ENCODE data around the gene MOGAT1. TPM values are rescaled to one million over a fixed set of nuclear protein-coding genes. Genes with fewer than 3 reads are reported as not detected.

The MOGAT1 gene
- total RNA-seq, 1 experiment from 2014 or later: not detected

DNA sequence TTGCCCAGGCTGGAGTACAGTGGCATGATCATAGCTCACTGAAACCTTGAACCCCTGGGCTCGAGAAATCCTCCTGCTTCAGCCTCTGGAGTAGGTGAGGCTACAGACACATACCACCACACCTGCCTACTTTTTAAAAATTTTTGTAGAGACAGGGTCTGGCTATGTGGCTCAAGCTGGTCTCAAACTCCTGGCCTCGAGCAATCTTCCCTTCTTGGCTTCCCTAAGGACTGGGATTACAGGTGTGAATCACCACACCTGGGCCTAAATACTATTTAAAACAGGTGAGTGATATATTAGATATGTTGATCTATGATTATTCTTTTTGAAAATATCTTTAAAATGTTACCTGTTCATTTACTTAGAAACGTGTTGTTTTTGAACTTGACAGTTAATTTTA is 57.2 kb downstream of the MOGAT1 start:
- TF ChIP-seq, protein P1, sequence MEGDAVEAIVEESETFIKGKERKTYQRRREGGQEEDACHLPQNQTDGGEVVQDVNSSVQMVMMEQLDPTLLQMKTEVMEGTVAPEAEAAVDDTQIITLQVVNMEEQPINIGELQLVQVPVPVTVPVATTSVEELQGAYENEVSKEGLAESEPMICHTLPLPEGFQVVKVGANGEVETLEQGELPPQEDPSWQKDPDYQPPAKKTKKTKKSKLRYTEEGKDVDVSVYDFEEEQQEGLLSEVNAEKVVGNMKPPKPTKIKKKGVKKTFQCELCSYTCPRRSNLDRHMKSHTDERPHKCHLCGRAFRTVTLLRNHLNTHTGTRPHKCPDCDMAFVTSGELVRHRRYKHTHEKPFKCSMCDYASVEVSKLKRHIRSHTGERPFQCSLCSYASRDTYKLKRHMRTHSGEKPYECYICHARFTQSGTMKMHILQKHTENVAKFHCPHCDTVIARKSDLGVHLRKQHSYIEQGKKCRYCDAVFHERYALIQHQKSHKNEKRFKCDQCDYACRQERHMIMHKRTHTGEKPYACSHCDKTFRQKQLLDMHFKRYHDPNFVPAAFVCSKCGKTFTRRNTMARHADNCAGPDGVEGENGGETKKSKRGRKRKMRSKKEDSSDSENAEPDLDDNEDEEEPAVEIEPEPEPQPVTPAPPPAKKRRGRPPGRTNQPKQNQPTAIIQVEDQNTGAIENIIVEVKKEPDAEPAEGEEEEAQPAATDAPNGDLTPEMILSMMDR (conservative IDR thresholded peaks at IDR 0.05): no peak
- Histone ChIP-seq H3K27me3 (ENCODE audit: insufficient read depth, low read length) (no peaks in the 10 kb centered on the region), H3K4me2 (ENCODE audit: insufficient read depth, insufficient read length, low read length) (no peak overlapping the region), H4K5ac (ENCODE audit: insufficient read length, low read depth, low read length) (no peak overlapping the region), H2BK12ac (ENCODE audit: insufficient read length, low read depth, low read length) (no peak overlapping the region), H2BK20ac (ENCODE audit: low read depth, low read length, poor library complexity, severe bottlenecking) (no peak overlapping the region), H4K91ac (ENCODE audit: insufficient read length, low read depth, low read length) (no peak overlapping the region), H3K18ac (ENCODE audit: insufficient read length, low read depth, low read length) (no peak overlapping the region), H4K20me1 (ENCODE audit: control insufficient read depth, insufficient read depth, insufficient read length) (no peaks in the 10 kb centered on the region), H2BK15ac (ENCODE audit: low read depth, low read length) (no peak overlapping the region), H3K79me2 (ENCODE audit: insufficient read depth, low read length) (no peaks in the 10 kb centered on the region), H3K9me3 (ENCODE audit: control insufficient read depth, low read depth, low read length) (no peaks in the 10 kb centered on the region), H2BK5ac (ENCODE audit: insufficient read length, low read length) (no peak overlapping the region), H2AFZ (ENCODE audit: low read length) (no peak overlapping the region), H2BK120ac (ENCODE audit: low read depth, low read length, poor library complexity, severe bottlenecking) (no peak overlapping the region), H3K14ac (ENCODE audit: insufficient read depth, low read length) (no peak overlapping the region), H3K56ac (ENCODE audit: insufficient read length, low read depth, low read length) (no peak overlapping the region), H3T11ph (ENCODE audit: low read length) (no peak overlapping the region), H3K79me1 (ENCODE audit: insufficient read depth, low read depth, low read length, poor library complexity, severe bottlenecking) (no peaks in the 10 kb centered on the region), H3K27ac (ENCODE audit: insufficient read length, low read depth, low read length) (no peak overlapping the region), H2AK5ac (ENCODE audit: insufficient read length, low read length) (no peak overlapping the region), H3K23me2 (ENCODE audit: insufficient read length, low read depth, low read length, poor library complexity, severe bottlenecking) (no peaks in the 10 kb centered on the region), H3K4me1 (ENCODE audit: insufficient read depth, low read length) (no peaks in the 10 kb centered on the region), H4K8ac (replicated peaks; ENCODE audit: insufficient read length, low read depth, low read length) (no peak overlapping the region), H3K9ac (ENCODE audit: extremely low read depth, insufficient read length, low read length) (no peak overlapping the region), H3K4ac (ENCODE audit: low read depth, low read length) (no peak overlapping the region), H3K23ac (ENCODE audit: insufficient read length, low read depth, low read length) (no peak overlapping the region)
- no peaks in the 10 kb centered on the region; the same call in 1 of the 2 replicates for H3K27me3 Mint-ChIP-seq (ENCODE audit: low read depth)
- H3K36me3 Mint-ChIP-seq (ENCODE audit: insufficient read depth in 1 of 3, low read depth in 3 of 3): no peaks in the 10 kb centered on the region
- H3K9me3 Mint-ChIP-seq: no peaks in the 10 kb centered on the region; a peak in 1 of 5 replicates
- DNase-seq: no peak
- no peak overlapping the region for H3K27ac Mint-ChIP-seq
- no peak overlapping the region for H3K4me3 Mint-ChIP-seq
- WGBS (ENCODE audit: extremely low coverage, insufficient read length, low lambda C conversion rate): no CpG with 5 or more reads among the region's 3 CpGs
- H3K4me1 Mint-ChIP-seq: 0 out of 4 replicates have a peak, but pooled peaks cover 0 to 2% of the 10 kb centered on the region in 2 experiments

Measured in H9 (cell line).